GM12864 (cell line): ENCODE data around the gene OR10S1.

Experiments
- DNase-seq: peaks from one replicate; pipeline ENCODE4 v3.0.0-alpha.2; 2011; ENCODE audit warnings: low read depth
- H3K4me3 ChIP-seq: 2 replicates; pipeline ENCODE4 v1.5.1; 2011; ENCODE audit warnings: mild to moderate bottlenecking, low read depth, low read length, control low read depth
- CTCF ChIP-seq: IDR thresholded peaks from 2 replicates; pipeline ENCODE4 v1.5.1; 2011; ENCODE audit warnings: low read depth, mild to moderate bottlenecking, moderate library complexity, low read length, control low read depth, inconsistent platforms; ENCODE audit errors: missing control alignments

Gene OR10S1

GRCh38 chr11:123973816-123974215, 3.8 kb downstream of the OR10S1 start:
- H3K4me3 ChIP-seq, result no peak overlapping the region
- DNase-seq, result no peak
- no peak for TF ChIP-seq CTCF

GRCh38 chr11:123956752-123957151, 20.8 kb downstream of the OR10S1 start:
- no peak overlapping the region for H3K4me3 ChIP-seq
- TF ChIP-seq CTCF, result no peak
- DNase-seq, result no peak

- H3K4me3 ChIP-seq, result no peak overlapping the region
- no peak for TF ChIP-seq CTCF
- DNase-seq, result no peak
These were observed 32.4 kb downstream of the OR10S1 start for GRCh38 chr11:123945132-123945531.

GRCh38 chr11:123943738-123944137, 33.8 kb downstream of the OR10S1 start, which contains the start of gene OR6T1:
TSS of gene OR6T1 (minus strand) at chr11:123943838. CDS start at chr11:123943838, 0 bp downstream.
- no peak for TF ChIP-seq CTCF
- no peak for DNase-seq

GRCh38 chr11:123942413-123942812, 35.2 kb downstream of the OR10S1 start:
- no peak for TF ChIP-seq CTCF
- DNase-seq, result no peak
- no peak overlapping the region for H3K4me3 ChIP-seq

More at GRCh38 chr11:123943738-123944137, 33.8 kb downstream of the OR10S1 start, which contains the start of gene OR6T1:
- no peak within 1 kb of the TSS for H3K4me3 ChIP-seq

- no peak for TF ChIP-seq CTCF
- DNase-seq, result no peak
- no peak within 1 kb of the TSS for H3K4me3 ChIP-seq
These were observed 38.3 kb downstream of the OR10S1 start, which contains the start of gene OR4D5 for GRCh38 chr11:123939317-123939716. TSS of gene OR4D5 (plus strand) at chr11:123939617. CDS start at chr11:123939617, 0 bp downstream.
